ENCODE data around the gene TFG. TPM values are rescaled to one million over a fixed set of nuclear protein-coding genes. Genes with fewer than 3 reads are reported as not detected.
"Not testable (repeated sequence)": the region's sequence is repeated elsewhere in the genome, so short reads cannot be mapped to it uniquely, and the experiment has no call there.

The TFG gene
- total RNA-seq (100 to 1,000 TPM in 2 of 9 donors, 10 to 100 TPM in 7; 68.2 to 103 (median 90.5) TPM), polyA plus RNA-seq (100 to 1,000 TPM in 1 of 2 donors, 10 to 100 TPM in 1; 54.9 to 115 TPM)
- long read RNA-seq, donor 1, transcript TFG-204 (8 exons, 1,783 nt): minor isoform, 29 of 181 reads
- long read RNA-seq, donor 1, transcript TFG-201 (8 exons, 1,978 nt): major isoform, 119 of 181 reads
- long read RNA-seq, donor 1, partial matches to known transcripts: 21 of 181 reads
- long read RNA-seq, donor 1, other reads (novel, unspliced or antisense): 11 of 181 reads
- long read RNA-seq, donor 2, transcript TFG-201 (8 exons, 1,978 nt): major isoform, 377 of 530 reads
- long read RNA-seq, donor 2, transcript TFG-204 (8 exons, 1,783 nt): minor isoform, 90 of 530 reads
- long read RNA-seq, donor 2, transcript TFG-208 (8 exons, 1,696 nt): minor isoform, 23 of 530 reads
- long read RNA-seq, donor 2, partial matches to known transcripts: 13 of 530 reads
- long read RNA-seq, donor 2, other reads (novel, unspliced or antisense): 24 of 530 reads
- long read RNA-seq, donor 3, transcript TFG-204 (8 exons, 1,783 nt): minor isoform, 37 of 174 reads
- long read RNA-seq, donor 3, transcript TFG-208 (8 exons, 1,696 nt): minor isoform, 6 of 174 reads
- long read RNA-seq, donor 3, transcript TFG-201 (8 exons, 1,978 nt): major isoform, 106 of 174 reads
- long read RNA-seq, donor 3, partial matches to known transcripts: 13 of 174 reads
- long read RNA-seq, donor 3, other reads (novel, unspliced or antisense): 11 of 174 reads

DNA sequence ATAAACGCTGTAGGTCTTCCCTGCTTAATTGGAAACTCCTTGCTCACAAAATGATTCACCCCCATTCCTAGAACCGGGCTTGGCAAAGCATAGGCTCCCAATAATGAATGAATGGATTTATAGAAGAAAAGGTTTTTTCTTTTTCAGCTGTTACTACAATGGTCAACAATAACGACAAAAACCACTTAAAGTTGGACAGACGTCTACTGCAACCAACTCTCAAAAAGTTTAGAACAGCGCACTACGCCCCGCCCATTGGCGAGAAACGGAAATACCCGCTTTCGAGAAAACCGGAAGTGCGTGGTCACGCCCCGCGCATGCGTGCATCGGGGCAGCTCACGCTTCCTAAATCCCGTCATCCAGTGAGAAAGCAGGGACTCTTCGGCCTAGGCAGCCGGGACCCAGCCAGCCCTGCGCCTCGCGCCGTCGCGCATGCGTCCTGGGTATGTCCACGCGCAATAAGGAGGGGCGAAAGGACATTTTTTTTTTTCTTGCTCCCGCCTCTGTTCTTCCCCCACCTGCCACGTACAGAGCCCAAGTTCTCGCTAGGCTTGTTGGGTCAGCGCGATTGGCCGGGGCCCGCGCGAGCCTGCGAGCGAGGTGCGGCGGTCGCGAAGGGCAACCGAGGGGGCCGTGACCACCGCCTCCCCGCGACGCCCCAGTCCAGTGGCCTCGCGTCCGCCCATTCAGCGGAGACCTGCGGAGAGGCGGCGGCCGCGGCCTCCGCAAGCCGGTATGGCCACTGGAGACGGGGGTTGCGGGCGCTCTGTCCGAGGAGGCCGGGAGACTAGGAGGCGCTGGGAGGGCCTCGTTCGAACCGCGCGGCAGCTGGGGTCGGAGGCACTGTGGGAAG, at the start of gene TFG:
TSS of gene TFG (plus strand) at position 506 of the 853 bp plus-strand sequence. CDS start 4,192 bp downstream, outside the sequence.
- WGBS, 4 donors: 1 to 2% (median 1%) methylated on average over 45 to 76 of the region's 76 CpGs
- H3K9me3 ChIP-seq: no peaks in the 10 kb centered on the region
- H3K27me3 ChIP-seq: peaks cover 0 to 13% (median 0%) of the 10 kb centered on the region in 9 donors
- H3K4me3 ChIP-seq: peak within 1 kb of the TSS; percentile 73 to 97 (median 83)
- peak within 1 kb of the TSS; percentile 91 to 99 (median 94) for H3K27ac ChIP-seq
- peak; percentile 97 to 99 (median 98) for ATAC-seq
- peak in 1 of 2 donors; percentile 73 for TF ChIP-seq POLR2A (IDR thresholded peaks at IDR 0.05)
- TF ChIP-seq, protein P1, sequence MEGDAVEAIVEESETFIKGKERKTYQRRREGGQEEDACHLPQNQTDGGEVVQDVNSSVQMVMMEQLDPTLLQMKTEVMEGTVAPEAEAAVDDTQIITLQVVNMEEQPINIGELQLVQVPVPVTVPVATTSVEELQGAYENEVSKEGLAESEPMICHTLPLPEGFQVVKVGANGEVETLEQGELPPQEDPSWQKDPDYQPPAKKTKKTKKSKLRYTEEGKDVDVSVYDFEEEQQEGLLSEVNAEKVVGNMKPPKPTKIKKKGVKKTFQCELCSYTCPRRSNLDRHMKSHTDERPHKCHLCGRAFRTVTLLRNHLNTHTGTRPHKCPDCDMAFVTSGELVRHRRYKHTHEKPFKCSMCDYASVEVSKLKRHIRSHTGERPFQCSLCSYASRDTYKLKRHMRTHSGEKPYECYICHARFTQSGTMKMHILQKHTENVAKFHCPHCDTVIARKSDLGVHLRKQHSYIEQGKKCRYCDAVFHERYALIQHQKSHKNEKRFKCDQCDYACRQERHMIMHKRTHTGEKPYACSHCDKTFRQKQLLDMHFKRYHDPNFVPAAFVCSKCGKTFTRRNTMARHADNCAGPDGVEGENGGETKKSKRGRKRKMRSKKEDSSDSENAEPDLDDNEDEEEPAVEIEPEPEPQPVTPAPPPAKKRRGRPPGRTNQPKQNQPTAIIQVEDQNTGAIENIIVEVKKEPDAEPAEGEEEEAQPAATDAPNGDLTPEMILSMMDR (IDR thresholded peaks at IDR 0.05): no peak
- H3K4me1 ChIP-seq: peaks cover 0 to 41% (median 31%) of the 10 kb centered on the region in 12 donors
- peak; percentile 97 to 99 (median 98) for DNase-seq
- peaks cover 0 to 15% (median 8%) of the 10 kb centered on the region in 9 donors for H3K36me3 ChIP-seq
- intact Hi-C loops (cut with DNase I): loop anchor here in 3 of 10 donors (5.0 to 10.0 kb wide), 3 partner anchors 214 to 892 kb away; partner anchors contain the start of genes TMEM45A (in 2 of the 3), CMSS1 (in 1 of the 3), LNP1 (in 1 of the 3) and TOMM70 (in 1 of the 3)

DNA sequence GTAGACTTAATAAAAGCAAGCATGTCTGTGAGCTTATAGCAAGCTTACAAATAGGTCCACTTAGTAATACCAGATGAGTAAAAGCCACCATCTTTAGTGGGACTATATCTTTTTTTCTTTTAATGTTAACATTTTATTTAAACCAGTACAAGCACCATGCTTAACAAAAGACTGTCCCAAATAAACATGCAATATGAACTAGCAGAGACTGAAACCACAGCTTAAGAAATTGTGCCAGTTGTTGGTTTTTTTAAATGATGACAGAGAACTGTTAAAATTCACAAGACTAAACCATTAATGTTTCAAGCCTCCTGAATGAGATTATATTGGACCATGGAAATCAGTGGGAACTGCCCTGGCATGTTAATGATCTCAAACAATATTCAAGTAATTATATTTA, 48.0 kb upstream of the TFG start:
- H3K4me3 ChIP-seq; ATAC-seq; intact Hi-C loops (cut with DNase I); H3K4me1 ChIP-seq; DNase-seq; H3K27ac ChIP-seq; H3K36me3 ChIP-seq; H3K27me3 ChIP-seq; H3K9me3 ChIP-seq: not testable (repeated sequence)

DNA sequence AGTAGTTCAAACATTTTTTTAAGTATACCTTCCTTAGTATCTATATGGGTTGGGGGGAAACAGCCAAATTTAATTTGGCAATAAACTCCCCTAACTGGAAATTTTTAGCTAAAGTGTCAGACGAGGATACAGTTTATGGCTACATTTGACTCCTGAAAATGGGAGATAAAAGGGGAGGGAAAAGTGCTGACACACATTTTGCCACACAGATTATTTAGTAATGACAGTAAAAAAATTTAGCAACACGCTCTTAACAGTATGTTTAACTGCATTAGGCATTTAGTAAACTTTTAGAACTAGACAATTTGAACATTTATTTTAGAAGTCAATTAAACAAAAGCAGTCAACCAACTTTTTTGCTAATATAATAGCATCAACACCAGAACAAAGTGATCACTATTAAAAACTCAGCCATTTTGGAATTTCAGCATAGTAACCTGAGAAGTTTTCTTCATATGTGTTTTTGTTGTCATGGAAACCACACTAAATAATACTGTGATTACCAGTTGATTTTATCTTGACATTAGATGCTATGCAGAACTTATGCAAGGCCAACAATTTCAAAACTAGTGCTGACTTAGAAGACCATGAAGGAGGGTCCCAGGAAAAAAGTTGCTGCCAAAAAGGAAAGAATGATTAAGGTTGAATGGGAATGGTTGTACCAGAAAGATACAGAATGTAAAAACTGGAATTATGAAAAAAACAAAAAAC, 47.0 kb upstream of the TFG start:
- no peak for DNase-seq
- H3K4me1 ChIP-seq: no peaks in the 10 kb centered on the region
- no peaks in the 10 kb centered on the region for H3K27me3 ChIP-seq
- intact Hi-C loops (cut with DNase I): no loop called here
- ATAC-seq: no peak
- H3K9me3 ChIP-seq: no peaks in the 10 kb centered on the region
- 53 to 61% (median 57%) methylated on average over 2 of the region's 2 CpGs for WGBS, 4 donors
- H3K36me3 ChIP-seq: no peaks in the 10 kb centered on the region
- H3K27ac ChIP-seq: no peak overlapping the region
- no peak overlapping the region for H3K4me3 ChIP-seq
- TF ChIP-seq, protein P1 (IDR thresholded peaks at IDR 0.05): no peak
- TF ChIP-seq POLR2A (IDR thresholded peaks at IDR 0.05): no peak

DNA sequence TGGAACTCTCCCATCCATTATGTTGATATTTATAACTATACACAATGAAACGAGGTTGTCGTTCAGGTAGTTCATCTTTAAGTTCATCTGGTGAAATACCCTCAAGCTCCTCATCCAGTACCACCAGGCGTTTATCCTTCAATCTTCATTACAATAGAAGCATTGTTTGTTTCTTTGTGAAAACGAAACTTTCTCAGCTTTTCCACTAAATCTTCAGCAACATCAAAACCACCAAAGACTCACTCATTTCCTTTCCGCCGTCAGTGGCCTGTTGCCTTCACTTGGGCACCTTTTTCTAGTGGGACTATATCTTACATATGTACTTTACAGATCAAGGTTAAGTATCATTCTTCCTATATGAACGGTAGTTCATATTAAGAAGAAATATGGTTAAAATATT, 44.1 kb upstream of the TFG start:
- H3K27me3 ChIP-seq: no peaks in the 10 kb centered on the region

DNA sequence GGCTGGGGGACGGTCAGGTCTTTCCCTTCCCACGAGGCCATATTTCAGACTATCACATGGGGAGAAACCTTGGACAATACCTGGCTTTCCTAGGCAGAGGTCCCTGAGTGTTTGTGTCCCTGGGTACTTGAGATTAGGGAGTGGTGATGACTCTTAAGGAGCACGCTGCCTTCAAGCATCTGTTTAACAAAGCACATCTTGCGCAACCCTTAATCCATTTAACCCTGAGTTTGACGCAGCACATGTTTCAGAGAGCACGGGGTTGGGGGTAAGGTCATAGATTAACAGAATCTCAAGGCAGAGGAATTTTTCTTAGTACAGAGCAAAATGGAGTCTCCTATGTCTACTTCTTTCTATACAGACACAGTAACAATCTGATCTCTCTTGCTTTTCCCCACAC, 42.6 kb upstream of the TFG start:
- H3K27me3 ChIP-seq; intact Hi-C loops (cut with DNase I); H3K36me3 ChIP-seq; DNase-seq; H3K4me1 ChIP-seq; H3K27ac ChIP-seq; H3K4me3 ChIP-seq; ATAC-seq: not testable (repeated sequence)
- 58 to 72% (median 63%) methylated on average over 5 to 6 of the region's 6 CpGs for WGBS, 4 donors
- H3K9me3 ChIP-seq: peaks cover 0 to 16% (median 0%) of the 10 kb centered on the region in 12 donors

More for the DNA sequence above, 44.1 kb upstream of the TFG start:
- WGBS, 4 donors: 60 to 70% (median 64%) methylated on average over 7 of the region's 7 CpGs
- intact Hi-C loops (cut with DNase I): no loop called here
- Histone ChIP-seq H3K36me3 (no peaks in the 10 kb centered on the region), H3K4me1 (no peaks in the 10 kb centered on the region), H3K4me3 (no peak overlapping the region), H3K27ac (no peak overlapping the region), H3K9me3 (peaks cover 0 to 4% (median 0%) of the 10 kb centered on the region in 12 donors)
- ATAC-seq (no peak), DNase-seq (no peak)
- TF ChIP-seq, protein P1 (IDR thresholded peaks at IDR 0.05): no peak
- no peak for TF ChIP-seq POLR2A (IDR thresholded peaks at IDR 0.05)

DNA sequence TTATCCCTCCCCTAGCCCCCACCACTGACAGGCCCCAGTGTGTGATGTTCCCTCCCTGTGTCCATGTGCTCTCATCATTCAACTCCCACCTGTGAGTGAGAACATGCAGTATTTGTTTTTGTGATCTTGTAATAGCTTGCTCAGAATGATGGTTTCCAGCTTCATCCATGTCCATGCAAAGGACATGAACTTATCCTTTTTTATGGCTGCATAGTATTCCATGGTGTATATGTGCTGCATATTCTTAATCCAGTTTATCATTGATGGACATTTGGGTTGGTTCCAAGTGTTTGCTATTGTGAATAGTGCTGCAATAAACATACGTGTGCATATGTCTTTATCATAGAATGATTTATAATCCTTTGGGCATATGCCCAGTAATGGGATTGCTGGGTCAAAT, 42.0 kb upstream of the TFG start:
- intact Hi-C loops (cut with DNase I); ATAC-seq: not testable (repeated sequence)

More for the DNA sequence above, 42.0 kb upstream of the TFG start:
- not testable (repeated sequence) for H3K36me3 ChIP-seq, DNase-seq, H3K4me3 ChIP-seq, H3K4me1 ChIP-seq, H3K27ac ChIP-seq, H3K27me3 ChIP-seq
- 81 to 87% (median 84%) methylated on average over 1 of the region's 1 CpG for WGBS, 4 donors
- peaks cover 0 to 16% (median 0%) of the 10 kb centered on the region in 12 donors for H3K9me3 ChIP-seq
